GM10266 (cell line): Measurements from ENCODE around the gene UGT2B10.

Source experiments
- DNase-seq: peaks from one replicate; pipeline ENCODE4 v3.0.0; 2012; ENCODE audit errors: extremely low spot score
- TF ChIP-seq, protein P1 (sequence below): IDR thresholded peaks from 2 replicates; pipeline ENCODE4 v1.5.1; 2012; ENCODE audit warnings: mild to moderate bottlenecking, low read depth; ENCODE audit not compliant: control insufficient read depth, insufficient read depth; ENCODE audit errors: missing control alignments

Gene UGT2B10

DNA sequence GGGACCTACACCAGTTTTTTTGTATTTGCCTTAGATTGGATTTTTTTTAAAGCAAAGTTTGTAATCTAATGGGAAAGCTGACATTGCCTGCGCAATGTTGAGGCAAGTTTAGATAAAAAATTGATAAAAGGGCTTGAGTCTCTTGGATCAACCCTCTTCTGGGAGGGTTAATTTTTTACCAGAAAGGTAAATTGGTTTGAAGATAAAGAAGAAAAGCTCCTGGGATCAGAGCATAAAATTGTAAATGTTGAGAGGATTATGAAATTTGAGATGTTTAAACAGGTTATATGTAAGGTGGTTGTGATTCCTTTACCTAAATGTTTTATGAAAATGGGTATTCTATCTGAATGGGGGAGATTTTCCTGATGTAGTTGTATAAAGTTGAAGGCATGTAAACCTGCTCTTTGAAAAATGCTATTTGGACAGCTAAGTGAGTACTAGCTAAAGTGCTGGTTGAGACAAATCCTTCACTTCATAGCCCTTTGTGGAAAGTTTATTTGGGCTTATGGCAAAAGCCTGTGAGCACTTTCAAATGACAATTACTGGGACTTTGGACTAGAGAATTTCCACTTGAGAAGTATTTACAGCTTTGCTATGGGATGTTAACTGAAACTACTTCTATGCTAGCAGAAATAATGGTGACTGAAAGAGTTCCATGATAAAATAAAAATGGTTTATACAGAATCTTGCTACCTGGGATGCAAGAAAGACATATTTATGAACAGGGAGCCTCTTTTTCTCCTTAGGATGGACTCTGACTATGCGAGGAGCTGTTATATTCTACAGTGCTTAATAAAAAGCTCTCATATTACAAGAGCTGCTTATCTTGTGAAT, 56.2 kb downstream of the UGT2B10 start:
- no peak for DNase-seq

DNA sequence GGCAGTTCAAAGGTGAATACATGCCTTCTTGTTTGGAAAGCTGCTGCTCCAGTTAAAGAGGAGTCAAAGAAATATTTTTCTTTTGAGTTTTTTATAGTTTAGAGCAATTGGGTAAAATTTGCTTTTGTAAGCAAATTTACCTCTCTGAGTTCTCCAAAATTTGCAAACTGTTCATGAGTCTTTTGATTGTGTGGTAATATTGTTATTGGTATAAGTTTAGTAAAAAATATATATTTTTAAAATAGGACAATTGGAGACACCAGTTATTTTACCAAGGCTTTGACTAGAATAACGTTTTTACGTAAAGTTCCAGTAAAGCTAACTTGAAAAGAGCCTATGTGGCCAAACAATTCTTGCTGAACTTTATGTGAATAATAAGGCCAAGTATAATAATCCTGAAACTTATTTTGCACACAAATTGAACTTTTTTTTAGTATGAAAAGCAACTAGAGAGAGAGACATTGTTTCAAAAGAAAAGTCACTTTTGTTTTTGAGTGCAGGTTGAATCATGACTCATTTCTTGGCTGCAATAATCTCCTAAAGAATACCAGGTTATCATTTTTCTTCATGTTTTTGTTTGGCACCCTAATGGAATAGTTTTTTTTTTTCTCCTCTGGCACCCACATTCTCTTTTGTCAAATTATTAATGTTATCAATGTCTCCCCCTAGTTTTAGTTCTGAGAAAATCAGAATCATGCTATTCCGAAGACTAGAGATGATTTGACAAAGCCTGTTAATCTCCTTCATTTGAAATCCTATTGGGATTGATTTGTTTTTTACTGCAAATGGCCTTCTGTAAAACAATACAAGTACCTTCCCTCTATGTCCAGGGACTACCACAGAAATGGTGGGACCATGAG, 57.1 kb downstream of the UGT2B10 start:
- no peak for DNase-seq

More for the DNA sequence above, 56.2 kb downstream of the UGT2B10 start:
- TF ChIP-seq, protein P1, sequence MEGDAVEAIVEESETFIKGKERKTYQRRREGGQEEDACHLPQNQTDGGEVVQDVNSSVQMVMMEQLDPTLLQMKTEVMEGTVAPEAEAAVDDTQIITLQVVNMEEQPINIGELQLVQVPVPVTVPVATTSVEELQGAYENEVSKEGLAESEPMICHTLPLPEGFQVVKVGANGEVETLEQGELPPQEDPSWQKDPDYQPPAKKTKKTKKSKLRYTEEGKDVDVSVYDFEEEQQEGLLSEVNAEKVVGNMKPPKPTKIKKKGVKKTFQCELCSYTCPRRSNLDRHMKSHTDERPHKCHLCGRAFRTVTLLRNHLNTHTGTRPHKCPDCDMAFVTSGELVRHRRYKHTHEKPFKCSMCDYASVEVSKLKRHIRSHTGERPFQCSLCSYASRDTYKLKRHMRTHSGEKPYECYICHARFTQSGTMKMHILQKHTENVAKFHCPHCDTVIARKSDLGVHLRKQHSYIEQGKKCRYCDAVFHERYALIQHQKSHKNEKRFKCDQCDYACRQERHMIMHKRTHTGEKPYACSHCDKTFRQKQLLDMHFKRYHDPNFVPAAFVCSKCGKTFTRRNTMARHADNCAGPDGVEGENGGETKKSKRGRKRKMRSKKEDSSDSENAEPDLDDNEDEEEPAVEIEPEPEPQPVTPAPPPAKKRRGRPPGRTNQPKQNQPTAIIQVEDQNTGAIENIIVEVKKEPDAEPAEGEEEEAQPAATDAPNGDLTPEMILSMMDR = no peak

DNA sequence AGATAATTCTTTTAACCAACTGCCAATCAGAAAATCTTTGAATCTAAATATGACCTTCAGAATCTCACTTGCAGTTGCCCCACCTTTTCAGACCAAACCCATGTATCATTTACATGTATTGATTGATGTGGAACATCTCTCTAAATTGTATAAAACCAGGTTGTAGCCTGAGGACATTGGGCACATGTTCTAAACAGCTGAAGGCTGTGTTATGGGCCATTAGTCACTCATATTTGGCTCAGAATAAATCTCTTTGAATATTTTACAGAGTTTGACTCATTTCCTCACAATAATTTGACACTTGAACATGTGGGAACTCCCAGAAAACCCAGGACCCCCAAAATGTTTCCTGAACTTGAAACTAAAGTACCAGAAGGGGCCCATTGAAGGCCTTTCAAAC, 58.7 kb downstream of the UGT2B10 start:
- TF ChIP-seq, protein P1 = no peak
- DNase-seq = no peak

More for the DNA sequence above, 57.1 kb downstream of the UGT2B10 start:
- TF ChIP-seq, protein P1 = no peak

DNA sequence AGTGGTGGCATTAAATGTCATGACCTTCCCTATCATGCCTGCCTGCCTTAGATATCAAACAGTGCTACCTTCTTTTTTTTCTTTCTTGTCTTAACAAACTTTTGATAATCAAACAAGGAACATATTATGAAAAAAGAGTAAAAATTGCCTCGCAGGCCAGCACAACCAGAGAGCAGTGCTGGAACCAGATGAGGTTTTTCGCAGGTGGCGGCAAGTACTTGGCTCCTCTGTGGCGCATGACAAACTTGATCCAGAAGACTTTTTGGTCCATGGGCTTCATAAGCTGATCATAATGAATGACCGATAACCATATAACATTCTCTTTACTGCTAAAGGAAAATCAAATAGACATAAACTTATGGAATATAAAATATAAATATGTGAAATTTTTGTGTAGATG, 61.8 kb downstream of the UGT2B10 start:
- TF ChIP-seq, protein P1 = no peak
- DNase-seq = no peak

DNA sequence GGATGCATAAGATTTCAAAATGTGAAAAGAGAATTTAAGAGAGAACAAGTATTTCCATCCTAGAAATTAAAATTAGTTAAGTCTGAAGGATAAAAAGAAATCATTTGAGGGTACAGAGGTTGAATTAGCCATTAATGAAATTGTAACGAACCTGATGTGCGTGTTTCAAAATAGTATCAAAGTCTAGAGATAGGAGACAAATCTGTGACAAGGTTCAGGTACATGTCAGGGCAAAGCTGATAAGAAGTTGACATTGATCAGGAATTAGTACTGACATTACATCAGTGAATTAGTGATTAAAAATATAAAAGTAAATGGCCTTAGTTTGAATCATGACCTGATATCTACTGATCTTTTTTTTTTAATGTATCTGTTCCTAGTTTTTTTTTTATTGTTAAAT, 62.3 kb downstream of the UGT2B10 start:
- DNase-seq = no peak
- TF ChIP-seq, protein P1 = no peak
